PC-3 (cell line): ENCODE results near the gene CNTLN. TPM values are rescaled to one million over a fixed set of nuclear protein-coding genes. Genes with fewer than 3 reads are reported as not detected.

Source experiments
- ATAC-seq: fragments of 200-7000 bp; cut with Tn5 transposase; 2 replicates; pipeline ENCODE4 v1.9.1; 2020; ENCODE audit warnings: mild to moderate bottlenecking, moderate library complexity
- BruUV-seq: library from RNA; stranded (reverse); fragments of 400-500 nt; replicated peaks from 2 replicates; lab custom pipeline; 2021; lab: Mats Ljungman, UMichigan
- CTCF ChIA-PET: fragments of 300-600 bp; sonication (Branson Sonifier 250); formaldehyde crosslinking; loops from one replicate; lab custom pipeline; 2022; ENCODE audit warnings: antibody characterized with exemption; lab: Charles Lee
- POLR2A ChIA-PET: fragments of 300-600 bp; sonication (Branson Sonifier 250); formaldehyde crosslinking; loops from one replicate; lab custom pipeline; 2022; ENCODE audit warnings: antibody characterized with exemption; ENCODE audit not compliant: unreplicated experiment; lab: Charles Lee
- DNase-seq: peaks from one replicate; pipeline ENCODE4 v3.0.0-alpha.2; 2015
- H2AFZ ChIP-seq: fragments of 300-600 bp; sonication (generic); 2 replicates; pipeline ENCODE4 v1.6.0; 2016; ENCODE audit warnings: antibody characterized with exemption, low read length
- H3F3A ChIP-seq: fragments of 300-600 bp; sonication (generic); one replicate; pipeline ENCODE4 v1.6.0; 2017; ENCODE audit warnings: antibody characterized with exemption, low read length, control low read depth, mild to moderate bottlenecking; ENCODE audit not compliant: unreplicated experiment
- H3K27ac ChIP-seq: fragments of 300-600 bp; sonication (generic); 2 replicates; pipeline ENCODE4 v1.5.1; 2016; ENCODE audit warnings: mild to moderate bottlenecking, low read length
- H3K27me3 ChIP-seq: fragments of 300-600 bp; sonication (generic); 2 replicates; pipeline ENCODE4 v1.6.1; 2016; ENCODE audit warnings: low read length, mixed read lengths
- H3K36me3 ChIP-seq: fragments of 300-600 bp; sonication (generic); 2 replicates; pipeline ENCODE4 v1.6.1; 2016; ENCODE audit warnings: low read depth, mixed run types, low read length, mixed read lengths
- H3K4me1 ChIP-seq: fragments of 300-600 bp; sonication (generic); 2 replicates; pipeline ENCODE4 v1.5.1; 2016; ENCODE audit warnings: low read length; ENCODE audit not compliant: insufficient read depth
- H3K4me2 ChIP-seq: fragments of 300-600 bp; sonication (generic); 2 replicates; pipeline ENCODE4 v1.6.0; 2016; ENCODE audit warnings: low read length
- H3K4me3 ChIP-seq: fragments of 300-600 bp; sonication (generic); 2 replicates; pipeline ENCODE4 v1.5.1; 2016; ENCODE audit warnings: mild to moderate bottlenecking, low read length, mixed read lengths
- H3K79me2 ChIP-seq: fragments of 300-600 bp; sonication (generic); 2 replicates; pipeline ENCODE4 v1.6.1; 2017; ENCODE audit warnings: low read length, mixed read lengths
- H3K9ac ChIP-seq: fragments of 300-600 bp; sonication (generic); 2 replicates; pipeline ENCODE4 v1.6.0; 2016; ENCODE audit warnings: mild to moderate bottlenecking, low read length
- H3K9me2 ChIP-seq: fragments of 300-600 bp; sonication (generic); replicated peaks from 2 replicates; pipeline ENCODE4 v1.6.1; 2016; ENCODE audit warnings: mixed run types, low read length, mixed read lengths
- H3K9me3 ChIP-seq: fragments of 300-600 bp; sonication (generic); 2 replicates; pipeline ENCODE4 v1.6.1; 2016; ENCODE audit warnings: low read length, mixed read lengths
- H4K20me1 ChIP-seq: fragments of 300-600 bp; sonication (generic); 2 replicates; pipeline ENCODE4 v1.6.1; 2016; ENCODE audit warnings: low read length, mixed read lengths
- EZH2 ChIP-seq: fragments of 300-600 bp; sonication (generic); IDR thresholded peaks from one replicate; pipeline ENCODE4 v1.6.1; 2017; ENCODE audit warnings: antibody characterized with exemption, mild to moderate bottlenecking, low read length; ENCODE audit not compliant: unreplicated experiment
- EZH2phosphoT487 ChIP-seq: fragments of 300-600 bp; sonication (generic); IDR thresholded peaks from 2 replicates; pipeline ENCODE4 v1.6.1; 2018; ENCODE audit warnings: mild to moderate bottlenecking, antibody characterized with exemption, low read length, borderline replicate concordance
- intact Hi-C: fragments of 100-400 bp; cut with micrococcal nuclease; formaldehyde crosslinking; loops from 2 replicates; pipeline ENCODE4 v1.9.0; 2023
- total RNA-seq: library from RNA; depleted of rRNA; stranded (reverse); fragments of >200 nt; gene quantifications from 2 replicates; pipeline ENCODE4 v1.2.3, GENCODE V29; 2014
- TF ChIP-seq, protein P1 (sequence below): fragments of 300-600 bp; sonication (generic); conservative IDR thresholded peaks from 2 replicates; pipeline ENCODE4 v1.5.1; 2017; ENCODE audit warnings: antibody characterized with exemption, low read depth, mild to moderate bottlenecking, low read length

CNTLN gene
- total RNA-seq, 1 experiment from 2014 or later, result 6.9 TPM

DNA sequence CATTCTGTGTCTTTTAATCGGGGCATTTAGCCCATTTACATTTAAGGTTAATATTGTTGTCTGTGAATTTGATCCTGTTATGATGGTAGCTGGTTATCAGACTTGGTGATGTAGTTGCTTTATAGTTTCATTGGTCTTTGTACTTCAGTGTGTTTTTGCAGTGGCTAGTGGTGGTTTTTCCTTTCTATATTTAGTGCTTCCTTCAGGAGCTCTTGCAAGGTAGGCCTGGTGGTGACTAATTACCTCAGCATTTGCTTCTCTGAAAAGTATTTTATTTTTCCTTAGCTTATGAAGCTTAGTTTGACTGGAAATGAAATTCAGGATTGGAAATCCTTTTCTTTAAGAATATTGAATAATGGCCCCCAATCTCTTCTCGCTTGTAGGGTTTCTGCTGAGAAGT is 156.9 kb downstream of the CNTLN start:
- CTCF ChIA-PET, result no interaction called here
- intact Hi-C loops, result no loop called here

DNA sequence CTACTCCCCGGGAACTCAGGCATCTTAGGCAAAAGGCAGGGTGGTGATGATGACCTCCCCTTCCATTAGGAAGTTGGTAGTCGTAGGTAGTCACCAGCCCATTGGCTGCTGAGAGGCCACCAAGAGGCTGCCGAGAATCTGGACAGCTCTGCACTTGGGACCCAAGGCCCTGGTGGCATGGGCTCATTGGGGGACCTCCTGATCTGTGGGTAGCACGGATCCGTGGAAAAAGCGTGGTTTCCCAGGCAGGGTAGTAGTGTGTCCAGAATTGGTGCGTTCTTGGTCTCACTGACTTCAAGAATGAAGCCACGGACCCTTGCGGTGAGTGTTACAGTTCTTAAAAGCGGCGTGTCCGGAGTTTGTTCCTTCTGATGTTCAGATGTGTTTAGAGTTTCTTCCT is 158.8 kb downstream of the CNTLN start:
- Histone ChIP-seq H2AFZ (no peak overlapping the region), H4K20me1 (no peaks in the 10 kb centered on the region), H3F3A (no peaks in the 10 kb centered on the region), H3K27me3 (no peaks in the 10 kb centered on the region), H3K4me1 (no peaks in the 10 kb centered on the region), H3K27ac (no peak overlapping the region), H3K9me3 (no peaks in the 10 kb centered on the region), H3K79me2 (no peaks in the 10 kb centered on the region), H3K4me2 (no peak overlapping the region), H3K36me3 (no peaks in the 10 kb centered on the region), H3K9ac (no peak overlapping the region), H3K9me2 (no peaks in the 10 kb centered on the region), H3K4me3 (no peak overlapping the region)
- intact Hi-C loops, result no loop called here
- POLR2A ChIA-PET, result no interaction called here
- CTCF ChIA-PET, result no interaction called here
- TF ChIP-seq, protein P1, sequence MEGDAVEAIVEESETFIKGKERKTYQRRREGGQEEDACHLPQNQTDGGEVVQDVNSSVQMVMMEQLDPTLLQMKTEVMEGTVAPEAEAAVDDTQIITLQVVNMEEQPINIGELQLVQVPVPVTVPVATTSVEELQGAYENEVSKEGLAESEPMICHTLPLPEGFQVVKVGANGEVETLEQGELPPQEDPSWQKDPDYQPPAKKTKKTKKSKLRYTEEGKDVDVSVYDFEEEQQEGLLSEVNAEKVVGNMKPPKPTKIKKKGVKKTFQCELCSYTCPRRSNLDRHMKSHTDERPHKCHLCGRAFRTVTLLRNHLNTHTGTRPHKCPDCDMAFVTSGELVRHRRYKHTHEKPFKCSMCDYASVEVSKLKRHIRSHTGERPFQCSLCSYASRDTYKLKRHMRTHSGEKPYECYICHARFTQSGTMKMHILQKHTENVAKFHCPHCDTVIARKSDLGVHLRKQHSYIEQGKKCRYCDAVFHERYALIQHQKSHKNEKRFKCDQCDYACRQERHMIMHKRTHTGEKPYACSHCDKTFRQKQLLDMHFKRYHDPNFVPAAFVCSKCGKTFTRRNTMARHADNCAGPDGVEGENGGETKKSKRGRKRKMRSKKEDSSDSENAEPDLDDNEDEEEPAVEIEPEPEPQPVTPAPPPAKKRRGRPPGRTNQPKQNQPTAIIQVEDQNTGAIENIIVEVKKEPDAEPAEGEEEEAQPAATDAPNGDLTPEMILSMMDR, result no peak
- TF ChIP-seq EZH2 (no peak), EZH2phosphoT487 (no peak)
- no TSS peak for BruUV-seq
- DNase-seq (no peak), ATAC-seq (no peak)

More for the DNA sequence above, 156.9 kb downstream of the CNTLN start:
- ATAC-seq (no peak), DNase-seq (no peak)
- Histone ChIP-seq H3K9me3 (no peaks in the 10 kb centered on the region), H3K79me2 (no peaks in the 10 kb centered on the region), H3K27me3 (no peaks in the 10 kb centered on the region), H3K4me3 (no peak overlapping the region), H3K4me1 (no peaks in the 10 kb centered on the region), H4K20me1 (no peaks in the 10 kb centered on the region), H3K4me2 (no peak overlapping the region), H3K9ac (no peak overlapping the region), H2AFZ (no peak overlapping the region), H3K27ac (no peak overlapping the region), H3F3A (no peaks in the 10 kb centered on the region), H3K9me2 (no peaks in the 10 kb centered on the region), H3K36me3 (no peaks in the 10 kb centered on the region)
- BruUV-seq, result no TSS peak
- POLR2A ChIA-PET, result no interaction called here
- TF ChIP-seq EZH2phosphoT487, result no peak
- TF ChIP-seq, protein P1, result no peak
- no peak for TF ChIP-seq EZH2

GRCh38 chr9:17294822-17295624 is 160.2 kb downstream of the CNTLN start:
- Histone ChIP-seq H3K9me3 (no peaks in the 10 kb centered on the region), H3K9ac (no peak overlapping the region), H3K27ac (no peak overlapping the region), H2AFZ (no peak overlapping the region), H3K79me2 (no peaks in the 10 kb centered on the region), H3K36me3 (no peaks in the 10 kb centered on the region), H3K9me2 (no peaks in the 10 kb centered on the region), H3K27me3 (no peaks in the 10 kb centered on the region), H3K4me2 (no peak overlapping the region), H3F3A (no peaks in the 10 kb centered on the region), H4K20me1 (no peaks in the 10 kb centered on the region), H3K4me1 (no peaks in the 10 kb centered on the region), H3K4me3 (no peak overlapping the region)
- ATAC-seq, result no peak
- TF ChIP-seq, protein P1, result no peak
- no peak for TF ChIP-seq EZH2
- no peak for TF ChIP-seq EZH2phosphoT487
- intact Hi-C loops, result no loop called here
- no peak for DNase-seq
- POLR2A ChIA-PET, result no interaction called here
- CTCF ChIA-PET, result no interaction called here
- BruUV-seq, result no TSS peak
